Osteocyte (in vitro differentiated cells): ENCODE measurements around the gene NXT1. TPM values are rescaled to one million over a fixed set of nuclear protein-coding genes. Genes with fewer than 3 reads are reported as not detected.

ENCODE experiments used
- DNase-seq: peaks from one replicate; pipeline ENCODE4 v3.0.0; 2021; ENCODE audit warnings: mixed read lengths; ENCODE audit not compliant: unreplicated experiment; ENCODE audit errors: extremely low spot score
- H3K27ac Mint-ChIP-seq: one replicate; pipeline ENCODE4 v1.8.0; 2021; ENCODE audit warnings: mild to moderate bottlenecking, mixed read lengths; ENCODE audit not compliant: unreplicated experiment
- H3K27me3 Mint-ChIP-seq: one replicate; pipeline ENCODE4 v1.8.0; 2021; ENCODE audit warnings: mixed read lengths; ENCODE audit not compliant: unreplicated experiment
- H3K36me3 Mint-ChIP-seq: one replicate; pipeline ENCODE4 v1.8.0; 2021; ENCODE audit warnings: mixed read lengths; ENCODE audit not compliant: unreplicated experiment
- H3K4me1 Mint-ChIP-seq: one replicate; pipeline ENCODE4 v1.8.0; 2021; ENCODE audit warnings: mixed read lengths; ENCODE audit not compliant: unreplicated experiment
- H3K4me3 Mint-ChIP-seq: one replicate; pipeline ENCODE4 v1.8.0; 2021; ENCODE audit warnings: mild to moderate bottlenecking, moderate library complexity, mixed read lengths; ENCODE audit not compliant: unreplicated experiment
- H3K9me3 Mint-ChIP-seq: one replicate; pipeline ENCODE4 v1.8.0; 2021; ENCODE audit warnings: mixed read lengths; ENCODE audit not compliant: unreplicated experiment
- CTCF ChIP-seq: fragments of 200-600 bp; sonication (generic); IDR thresholded peaks from 2 replicates; pipeline ENCODE4 v1.5.0; 2021; ENCODE audit warnings: antibody characterized with exemption, mild to moderate bottlenecking, moderate library complexity
- total RNA-seq: library from RNA; stranded (reverse); gene quantifications from 2 replicates; pipeline ENCODE4 v1.2.1, GENCODE V29; 2021

NXT1 gene
- total RNA-seq, 1 donor from 2014 or later: 12.4 TPM

GRCh38 chr20:23391707-23392310, 41.2 kb downstream of the NXT1 start:
- Mint-ChIP-seq H3K9me3 (peaks cover 4% of the 10 kb centered on the region), H3K27ac (no peak overlapping the region), H3K4me1 (peaks cover 1% of the 10 kb centered on the region), H3K4me3 (no peak overlapping the region), H3K27me3 (no peaks in the 10 kb centered on the region), H3K36me3 (peaks cover 55% of the 10 kb centered on the region)
- no peak for TF ChIP-seq CTCF
- DNase-seq: no peak

GRCh38 chr20:23393996-23394775, 43.6 kb downstream of the NXT1 start:
- no peaks in the 10 kb centered on the region for H3K27me3 Mint-ChIP-seq
- DNase-seq: no peak
- H3K36me3 Mint-ChIP-seq: peaks cover 33% of the 10 kb centered on the region
- no peak for TF ChIP-seq CTCF
- H3K9me3 Mint-ChIP-seq: no peaks in the 10 kb centered on the region
- H3K4me3 Mint-ChIP-seq: no peak overlapping the region
- H3K27ac Mint-ChIP-seq: no peak overlapping the region
- H3K4me1 Mint-ChIP-seq: peaks cover 17% of the 10 kb centered on the region

GRCh38 chr20:23396950-23397627, 46.5 kb downstream of the NXT1 start:
- Mint-ChIP-seq H3K27me3 (no peaks in the 10 kb centered on the region), H3K36me3 (peaks cover 25% of the 10 kb centered on the region), H3K27ac (peak overlapping the region; percentile 17), H3K4me1 (peaks cover 17% of the 10 kb centered on the region), H3K4me3 (no peak overlapping the region), H3K9me3 (no peaks in the 10 kb centered on the region)
- TF ChIP-seq CTCF: no peak
- no peak for DNase-seq

GRCh38 chr20:23397961-23398360, 47.4 kb downstream of the NXT1 start:
- TF ChIP-seq CTCF: no peak
- no peaks in the 10 kb centered on the region for H3K9me3 Mint-ChIP-seq
- peaks cover 17% of the 10 kb centered on the region for H3K4me1 Mint-ChIP-seq
- no peaks in the 10 kb centered on the region for H3K27me3 Mint-ChIP-seq
- no peak overlapping the region for H3K4me3 Mint-ChIP-seq
- DNase-seq: no peak
- H3K36me3 Mint-ChIP-seq: peaks cover 21% of the 10 kb centered on the region
- H3K27ac Mint-ChIP-seq: peak overlapping the region; percentile 77
